ENCODE results near the gene KIF26B. TPM values are rescaled to one million over a fixed set of nuclear protein-coding genes. Genes with fewer than 3 reads are reported as not detected.

The KIF26B gene
- total and polyA plus RNA-seq, 2 experiments from 2014 or later, result 0.03 to 0.76 TPM

GRCh38 chr1:245118806-245119205 is 36.0 kb upstream of the KIF26B start:
- no peaks in the 10 kb centered on the region for H3K36me3 ChIP-seq (ENCODE audit: insufficient read depth)
- H3K9me3 Mint-ChIP-seq, result no peaks in the 10 kb centered on the region
- DNase-seq (ENCODE audit: low spot score) (no peak), ATAC-seq (no peak)
- no peaks in the 10 kb centered on the region for H3K36me3 Mint-ChIP-seq (ENCODE audit: low read depth)
- no peaks in the 10 kb centered on the region for H3K4me1 Mint-ChIP-seq
- TF ChIP-seq, protein P1, sequence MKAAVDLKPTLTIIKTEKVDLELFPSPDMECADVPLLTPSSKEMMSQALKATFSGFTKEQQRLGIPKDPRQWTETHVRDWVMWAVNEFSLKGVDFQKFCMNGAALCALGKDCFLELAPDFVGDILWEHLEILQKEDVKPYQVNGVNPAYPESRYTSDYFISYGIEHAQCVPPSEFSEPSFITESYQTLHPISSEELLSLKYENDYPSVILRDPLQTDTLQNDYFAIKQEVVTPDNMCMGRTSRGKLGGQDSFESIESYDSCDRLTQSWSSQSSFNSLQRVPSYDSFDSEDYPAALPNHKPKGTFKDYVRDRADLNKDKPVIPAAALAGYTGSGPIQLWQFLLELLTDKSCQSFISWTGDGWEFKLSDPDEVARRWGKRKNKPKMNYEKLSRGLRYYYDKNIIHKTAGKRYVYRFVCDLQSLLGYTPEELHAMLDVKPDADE (IDR thresholded peaks at IDR 0.05), result no peak
- TF ChIP-seq POLR2AphosphoS5 (IDR thresholded peaks at IDR 0.05; ENCODE audit: low read depth) (no peak), ZNF331 (CRISPR knock-in tag; IDR thresholded peaks at IDR 0.05; ENCODE audit: low read depth) (no peak), CTCF (conservative IDR thresholded peaks at IDR 0.05; ENCODE audit: low read depth in 2 of 2) (no peak), JUNB (IDR thresholded peaks at IDR 0.05; ENCODE audit: unreplicated experiment) (no peak), NANOG (IDR thresholded peaks at IDR 0.05; ENCODE audit: borderline replicate concordance) (no peak)
- TF ChIP-seq, protein P2, sequence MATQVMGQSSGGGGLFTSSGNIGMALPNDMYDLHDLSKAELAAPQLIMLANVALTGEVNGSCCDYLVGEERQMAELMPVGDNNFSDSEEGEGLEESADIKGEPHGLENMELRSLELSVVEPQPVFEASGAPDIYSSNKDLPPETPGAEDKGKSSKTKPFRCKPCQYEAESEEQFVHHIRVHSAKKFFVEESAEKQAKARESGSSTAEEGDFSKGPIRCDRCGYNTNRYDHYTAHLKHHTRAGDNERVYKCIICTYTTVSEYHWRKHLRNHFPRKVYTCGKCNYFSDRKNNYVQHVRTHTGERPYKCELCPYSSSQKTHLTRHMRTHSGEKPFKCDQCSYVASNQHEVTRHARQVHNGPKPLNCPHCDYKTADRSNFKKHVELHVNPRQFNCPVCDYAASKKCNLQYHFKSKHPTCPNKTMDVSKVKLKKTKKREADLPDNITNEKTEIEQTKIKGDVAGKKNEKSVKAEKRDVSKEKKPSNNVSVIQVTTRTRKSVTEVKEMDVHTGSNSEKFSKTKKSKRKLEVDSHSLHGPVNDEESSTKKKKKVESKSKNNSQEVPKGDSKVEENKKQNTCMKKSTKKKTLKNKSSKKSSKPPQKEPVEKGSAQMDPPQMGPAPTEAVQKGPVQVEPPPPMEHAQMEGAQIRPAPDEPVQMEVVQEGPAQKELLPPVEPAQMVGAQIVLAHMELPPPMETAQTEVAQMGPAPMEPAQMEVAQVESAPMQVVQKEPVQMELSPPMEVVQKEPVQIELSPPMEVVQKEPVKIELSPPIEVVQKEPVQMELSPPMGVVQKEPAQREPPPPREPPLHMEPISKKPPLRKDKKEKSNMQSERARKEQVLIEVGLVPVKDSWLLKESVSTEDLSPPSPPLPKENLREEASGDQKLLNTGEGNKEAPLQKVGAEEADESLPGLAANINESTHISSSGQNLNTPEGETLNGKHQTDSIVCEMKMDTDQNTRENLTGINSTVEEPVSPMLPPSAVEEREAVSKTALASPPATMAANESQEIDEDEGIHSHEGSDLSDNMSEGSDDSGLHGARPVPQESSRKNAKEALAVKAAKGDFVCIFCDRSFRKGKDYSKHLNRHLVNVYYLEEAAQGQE (IDR thresholded peaks at IDR 0.05; ENCODE audit: unreplicated experiment), result no peak
- H3K9me2 ChIP-seq (ENCODE audit: insufficient read depth), result no peaks in the 10 kb centered on the region
- H4K20me1 ChIP-seq (replicated peaks; ENCODE audit: insufficient read depth), result no peaks in the 10 kb centered on the region
- no peak overlapping the region for H3K27ac Mint-ChIP-seq
- H3K4me1 ChIP-seq (ENCODE audit: insufficient read depth), result no peaks in the 10 kb centered on the region
- no peak overlapping the region for H3K4me3 Mint-ChIP-seq
- no peaks in the 10 kb centered on the region for H3K27me3 ChIP-seq (ENCODE audit: insufficient read depth)
- H3K79me2 ChIP-seq (replicated peaks; ENCODE audit: insufficient read depth), result no peaks in the 10 kb centered on the region
- no peak overlapping the region for H3K4me3 ChIP-seq
- H3K27ac ChIP-seq (ENCODE audit: low read depth), result no peak overlapping the region
- no peaks in the 10 kb centered on the region for H3F3A ChIP-seq (replicated peaks; ENCODE audit: low read depth)
- H3K4me2 ChIP-seq, result no peak overlapping the region
- no peak overlapping the region for H2AFZ ChIP-seq
- no peaks in the 10 kb centered on the region for H3K27me3 Mint-ChIP-seq (ENCODE audit: insufficient read depth, low read depth, poor library complexity)

DNA sequence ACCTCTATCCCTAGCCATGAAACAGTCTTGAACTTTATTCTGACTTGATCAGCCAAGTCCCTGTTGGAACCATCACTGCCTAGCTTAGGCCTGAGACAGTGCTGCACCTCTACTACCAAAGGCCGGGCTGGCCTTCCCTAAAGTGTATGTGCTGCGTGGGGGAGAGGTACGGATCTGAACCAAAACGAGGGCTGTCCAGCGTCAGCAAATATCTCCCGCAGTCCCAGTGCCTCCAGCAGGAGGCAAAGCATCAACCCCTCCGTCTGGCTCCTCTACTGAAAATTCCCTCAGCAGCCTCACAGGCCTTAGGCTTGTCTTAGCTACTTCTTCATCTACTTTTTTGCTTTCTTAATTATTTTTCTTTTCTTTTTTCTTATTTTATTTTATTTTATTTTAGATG is 33.3 kb upstream of the KIF26B start:
- peaks cover 9% of the 10 kb centered on the region for H3K4me1 ChIP-seq (ENCODE audit: insufficient read depth)
- H3K4me3 Mint-ChIP-seq, result no peak overlapping the region
- H3K9me3 Mint-ChIP-seq, result no peaks in the 10 kb centered on the region
- ATAC-seq (peak; percentile 85), DNase-seq (ENCODE audit: low spot score) (peak; percentile 51)
- no peaks in the 10 kb centered on the region for H3F3A ChIP-seq (replicated peaks; ENCODE audit: low read depth)
- H3K4me2 ChIP-seq, result no peak overlapping the region
- H3K27ac ChIP-seq (ENCODE audit: low read depth), result no peak overlapping the region
- H4K20me1 ChIP-seq (replicated peaks; ENCODE audit: insufficient read depth), result no peaks in the 10 kb centered on the region
- H3K4me1 Mint-ChIP-seq, result peaks cover 15% of the 10 kb centered on the region
- no peaks in the 10 kb centered on the region for H3K36me3 ChIP-seq (ENCODE audit: insufficient read depth)
- no peaks in the 10 kb centered on the region for H3K9me2 ChIP-seq (ENCODE audit: insufficient read depth)
- no peaks in the 10 kb centered on the region for H3K27me3 ChIP-seq (ENCODE audit: insufficient read depth)
- H3K79me2 ChIP-seq (replicated peaks; ENCODE audit: insufficient read depth), result no peaks in the 10 kb centered on the region
- H3K36me3 Mint-ChIP-seq (ENCODE audit: low read depth), result no peaks in the 10 kb centered on the region
- H2AFZ ChIP-seq, result no peak overlapping the region
- no peak overlapping the region for H3K4me3 ChIP-seq
- H3K27me3 Mint-ChIP-seq (ENCODE audit: insufficient read depth, low read depth, poor library complexity), result no peaks in the 10 kb centered on the region
- no peak overlapping the region for H3K27ac Mint-ChIP-seq
- no peak for TF ChIP-seq EZH2phosphoT487 (IDR thresholded peaks at IDR 0.05; ENCODE audit: unreplicated experiment)
- no peak for TF ChIP-seq ZNF114 (CRISPR knock-in tag; IDR thresholded peaks at IDR 0.05)
- TF ChIP-seq JUNB (IDR thresholded peaks at IDR 0.05; ENCODE audit: unreplicated experiment), result no peak
- no peak for TF ChIP-seq ZNF462 (CRISPR knock-in tag; IDR thresholded peaks at IDR 0.05)
